Osteoblast (primary cell): ENCODE results near the gene TTLL12. TPM values are rescaled to one million over a fixed set of nuclear protein-coding genes. Genes with fewer than 3 reads are reported as not detected.

Experiments used
- DNase-seq: peaks from one replicate; pipeline ENCODE4 v3.0.0; 2011; ENCODE audit warnings: low spot score, mixed read lengths; ENCODE audit not compliant: insufficient read length; ENCODE audit errors: missing footprints
- H2AFZ ChIP-seq: 2 replicates; pipeline ENCODE4 v1.6.0; 2011; ENCODE audit warnings: mild to moderate bottlenecking, low read length
- H3K27ac ChIP-seq: 2 replicates; pipeline ENCODE4 v1.5.1; 2011; ENCODE audit warnings: mild to moderate bottlenecking, low read depth, low read length, moderate library complexity
- H3K27me3 ChIP-seq: 2 replicates; pipeline ENCODE4 v1.6.0; 2012; ENCODE audit warnings: mild to moderate bottlenecking, control low read depth, inconsistent platforms, low read length, moderate library complexity; ENCODE audit not compliant: insufficient read depth
- H3K36me3 ChIP-seq: 2 replicates; pipeline ENCODE4 v1.5.1; 2011; ENCODE audit warnings: mild to moderate bottlenecking, low read length, control low read depth, moderate library complexity; ENCODE audit not compliant: insufficient read depth
- H3K4me1 ChIP-seq: 2 replicates; pipeline ENCODE4 v1.5.1; 2011; ENCODE audit warnings: mild to moderate bottlenecking, low read length, control low read depth, moderate library complexity; ENCODE audit not compliant: insufficient read depth
- H3K4me2 ChIP-seq: 2 replicates; pipeline ENCODE4 v1.6.0; 2011; ENCODE audit warnings: mild to moderate bottlenecking, low read length; ENCODE audit not compliant: insufficient read depth
- H3K4me3 ChIP-seq: fragments of 200-600 bp; sonication (generic); 3 replicates; pipeline ENCODE4 v1.5.1; 2012; ENCODE audit warnings: mild to moderate bottlenecking, low read length, inconsistent platforms; ENCODE audit not compliant: insufficient read depth
- H3K79me2 ChIP-seq: 2 replicates; pipeline ENCODE4 v1.6.0; 2012; ENCODE audit warnings: mild to moderate bottlenecking, low read length, control low read depth, inconsistent platforms; ENCODE audit not compliant: insufficient read depth
- H3K9me3 ChIP-seq: 2 replicates; pipeline ENCODE4 v1.5.1; 2011; ENCODE audit warnings: low read depth, low read length, control low read depth
- H4K20me1 ChIP-seq: 2 replicates; pipeline ENCODE4 v1.6.0; 2012; ENCODE audit warnings: mild to moderate bottlenecking, low read length, control low read depth; ENCODE audit not compliant: insufficient read depth
- total RNA-seq: library from RNA; depleted of rRNA; stranded (reverse); fragments of >200 nt; gene quantifications from 2 replicates; pipeline ENCODE4 v1.2.3, GENCODE V29; 2012
- TF ChIP-seq, protein P1 (sequence below): IDR thresholded peaks from 2 replicates; pipeline ENCODE4 v1.5.1; 2011; ENCODE audit warnings: mild to moderate bottlenecking, low read depth, low read length, moderate library complexity; ENCODE audit errors: extremely low read depth

Gene TTLL12
- total RNA-seq, 1 donor = 29.0 TPM

DNA sequence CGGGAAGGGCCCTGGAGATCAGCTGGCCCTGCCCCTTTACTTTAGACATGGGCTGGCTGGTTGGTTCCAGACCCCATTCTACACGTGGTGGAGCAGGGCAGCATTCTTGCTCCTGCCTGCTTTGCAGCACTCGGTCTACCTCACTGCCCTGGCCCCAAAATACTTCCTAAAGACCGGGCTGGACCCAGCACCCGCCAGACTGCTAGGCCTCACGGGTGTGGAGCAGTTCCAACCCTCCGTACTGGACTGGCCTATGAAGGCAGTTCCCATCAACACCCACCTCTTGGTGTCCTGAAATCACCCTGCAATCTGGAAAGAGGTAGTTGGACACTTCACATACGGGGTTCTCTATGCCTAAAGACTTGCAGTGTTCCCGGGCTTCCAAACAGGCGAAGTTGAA is 50.1 kb downstream of the TTLL12 start:
- H3K9me3 ChIP-seq = no peaks in the 10 kb centered on the region
- H3K27me3 ChIP-seq = no peaks in the 10 kb centered on the region
- no peak for DNase-seq
- TF ChIP-seq, protein P1, sequence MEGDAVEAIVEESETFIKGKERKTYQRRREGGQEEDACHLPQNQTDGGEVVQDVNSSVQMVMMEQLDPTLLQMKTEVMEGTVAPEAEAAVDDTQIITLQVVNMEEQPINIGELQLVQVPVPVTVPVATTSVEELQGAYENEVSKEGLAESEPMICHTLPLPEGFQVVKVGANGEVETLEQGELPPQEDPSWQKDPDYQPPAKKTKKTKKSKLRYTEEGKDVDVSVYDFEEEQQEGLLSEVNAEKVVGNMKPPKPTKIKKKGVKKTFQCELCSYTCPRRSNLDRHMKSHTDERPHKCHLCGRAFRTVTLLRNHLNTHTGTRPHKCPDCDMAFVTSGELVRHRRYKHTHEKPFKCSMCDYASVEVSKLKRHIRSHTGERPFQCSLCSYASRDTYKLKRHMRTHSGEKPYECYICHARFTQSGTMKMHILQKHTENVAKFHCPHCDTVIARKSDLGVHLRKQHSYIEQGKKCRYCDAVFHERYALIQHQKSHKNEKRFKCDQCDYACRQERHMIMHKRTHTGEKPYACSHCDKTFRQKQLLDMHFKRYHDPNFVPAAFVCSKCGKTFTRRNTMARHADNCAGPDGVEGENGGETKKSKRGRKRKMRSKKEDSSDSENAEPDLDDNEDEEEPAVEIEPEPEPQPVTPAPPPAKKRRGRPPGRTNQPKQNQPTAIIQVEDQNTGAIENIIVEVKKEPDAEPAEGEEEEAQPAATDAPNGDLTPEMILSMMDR = no peak
- peaks cover 46% of the 10 kb centered on the region for H3K36me3 ChIP-seq
- H2AFZ ChIP-seq = no peak overlapping the region
- no peak overlapping the region for H3K27ac ChIP-seq
- H3K4me3 ChIP-seq = no peak overlapping the region
- H3K79me2 ChIP-seq = peaks cover 11% of the 10 kb centered on the region
- no peak overlapping the region for H3K4me2 ChIP-seq
- peaks cover 1% of the 10 kb centered on the region for H3K4me1 ChIP-seq
- no peaks in the 10 kb centered on the region for H4K20me1 ChIP-seq

DNA sequence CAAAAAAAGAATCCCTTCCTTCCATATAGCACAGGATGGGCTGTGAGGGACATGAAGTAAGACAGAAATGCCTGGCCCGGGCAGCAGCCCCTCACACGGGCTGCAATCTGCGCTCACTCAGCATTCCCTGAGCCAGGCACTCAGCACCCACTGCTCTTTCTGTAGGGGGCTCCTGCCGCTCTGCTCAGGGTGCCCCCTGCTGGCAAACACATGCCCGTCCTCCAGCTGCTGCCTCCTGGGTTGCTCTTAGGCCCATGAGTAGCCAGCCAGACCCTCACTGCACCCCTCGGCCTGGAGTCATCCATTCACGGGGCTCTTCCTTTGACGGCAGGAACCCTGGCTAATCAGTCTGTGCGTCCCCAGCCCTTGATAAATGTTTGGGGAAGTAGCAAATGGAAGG is 50.7 kb downstream of the TTLL12 start:
- Histone ChIP-seq H3K4me2 (no peak overlapping the region), H3K4me1 (no peaks in the 10 kb centered on the region), H3K36me3 (peaks cover 50% of the 10 kb centered on the region), H3K27ac (no peak overlapping the region), H2AFZ (no peak overlapping the region), H3K9me3 (no peaks in the 10 kb centered on the region), H3K79me2 (peaks cover 8% of the 10 kb centered on the region), H3K4me3 (no peak overlapping the region), H3K27me3 (no peaks in the 10 kb centered on the region), H4K20me1 (no peaks in the 10 kb centered on the region)
- TF ChIP-seq, protein P1 = peak; percentile 56
- peak; percentile 90 for DNase-seq

DNA sequence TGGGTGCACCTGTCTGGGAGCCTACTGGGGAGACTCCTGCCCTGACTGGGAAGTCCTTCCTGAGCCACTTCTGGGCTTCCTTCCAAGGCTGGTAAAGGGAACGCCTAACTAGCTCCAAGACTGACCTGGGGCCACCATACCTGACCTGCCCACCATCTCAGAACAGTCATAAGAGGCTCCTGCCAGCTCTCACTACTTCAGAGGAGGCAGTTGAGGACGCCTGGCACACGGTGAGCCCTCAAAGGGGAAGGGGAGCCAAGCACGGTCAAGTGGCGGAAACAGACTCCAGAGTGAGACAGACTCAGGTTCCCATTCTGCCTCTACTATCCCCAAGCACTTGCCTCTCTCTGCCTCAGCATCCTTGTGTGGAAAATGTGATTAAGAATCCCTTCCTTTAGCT is 51.4 kb downstream of the TTLL12 start:
- H3K36me3 ChIP-seq = peaks cover 50% of the 10 kb centered on the region
- no peaks in the 10 kb centered on the region for H3K9me3 ChIP-seq
- H4K20me1 ChIP-seq = no peaks in the 10 kb centered on the region
- H3K4me1 ChIP-seq = no peaks in the 10 kb centered on the region
- H2AFZ ChIP-seq = no peak overlapping the region
- H3K79me2 ChIP-seq = peaks cover 3% of the 10 kb centered on the region
- no peak for DNase-seq
- TF ChIP-seq, protein P1 = no peak
- H3K27ac ChIP-seq = no peak overlapping the region
- H3K4me3 ChIP-seq = no peak overlapping the region
- H3K4me2 ChIP-seq = no peak overlapping the region
- no peaks in the 10 kb centered on the region for H3K27me3 ChIP-seq

DNA sequence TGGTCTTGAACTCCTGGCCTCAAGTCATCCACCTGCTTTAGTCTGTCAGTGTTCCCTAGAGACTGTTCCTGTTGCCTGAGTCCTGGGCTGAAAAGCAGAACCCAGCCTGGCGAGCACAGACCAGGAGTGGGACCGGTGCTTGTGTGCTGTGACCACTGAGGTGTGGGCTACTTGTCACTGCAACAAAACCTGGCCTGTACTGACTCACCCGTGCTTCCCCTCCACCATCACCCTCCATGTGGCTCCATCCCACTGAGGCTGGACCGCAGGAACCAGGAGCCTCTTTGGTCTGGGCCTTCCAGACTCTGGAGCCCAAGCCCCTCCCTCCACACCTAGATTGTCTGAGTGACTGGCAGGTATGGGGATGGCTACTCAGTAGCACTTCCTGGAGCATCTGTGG is 52.4 kb downstream of the TTLL12 start:
- Histone ChIP-seq H3K36me3 (peaks cover 46% of the 10 kb centered on the region), H3K27ac (no peak overlapping the region), H3K79me2 (no peaks in the 10 kb centered on the region), H2AFZ (no peak overlapping the region), H4K20me1 (no peaks in the 10 kb centered on the region), H3K4me1 (no peaks in the 10 kb centered on the region), H3K4me3 (no peak overlapping the region), H3K9me3 (no peaks in the 10 kb centered on the region), H3K27me3 (no peaks in the 10 kb centered on the region), H3K4me2 (no peak overlapping the region)
- TF ChIP-seq, protein P1 = no peak
- DNase-seq = peak; percentile 39
